LNCAP (cell line): Measurements from ENCODE around the gene CUBN.

ENCODE experiments used
- CTCF ChIP-seq: fragments of 450-650 bp; IDR thresholded peaks from 2 replicates; pipeline ENCODE4 v1.5.1; 2017; ENCODE audit warnings: mild to moderate bottlenecking

Gene CUBN

GRCh38 chr10:16984242-16984641 is 145.4 kb downstream of the CUBN start:
- TF ChIP-seq CTCF = no peak

DNA sequence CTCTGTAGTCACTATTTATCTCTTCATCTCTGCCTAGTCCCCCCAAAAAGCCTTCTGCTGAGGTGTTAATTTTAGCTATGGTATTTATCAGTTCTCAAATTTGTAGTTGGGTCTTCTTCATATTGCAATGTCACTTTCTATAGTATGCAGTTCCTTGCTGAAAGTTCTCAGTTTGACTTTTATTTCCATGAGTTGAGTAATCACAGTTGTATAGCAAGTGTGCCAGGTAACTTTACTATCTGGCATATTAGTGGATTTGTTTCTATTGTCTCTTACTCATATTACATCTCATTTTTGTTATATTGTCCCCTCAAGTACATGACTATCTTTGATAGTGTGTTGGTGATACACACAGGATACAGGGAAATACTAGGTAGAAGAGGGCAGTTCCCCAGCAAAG is 152.8 kb downstream of the CUBN start:
- no peak for TF ChIP-seq CTCF

DNA sequence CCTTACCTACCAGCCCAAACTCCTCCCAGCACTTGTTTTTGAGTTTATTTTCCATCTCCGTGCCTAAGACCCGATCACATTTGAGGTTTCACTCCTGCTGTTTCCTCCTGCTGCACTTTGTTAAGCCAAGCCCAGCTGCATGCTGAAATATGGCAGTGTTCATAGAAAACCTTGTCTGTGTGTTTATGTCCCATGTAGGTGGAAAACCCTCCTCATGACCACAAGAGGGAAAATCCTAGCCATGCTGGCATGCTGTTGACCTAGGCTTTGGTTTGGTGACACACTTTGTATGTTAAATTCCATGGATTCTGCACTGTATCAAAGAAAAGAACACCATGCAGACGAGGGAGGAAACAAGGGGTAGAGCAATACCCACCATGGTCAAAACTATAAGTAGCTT is 154.4 kb downstream of the CUBN start:
- TF ChIP-seq CTCF = no peak

DNA sequence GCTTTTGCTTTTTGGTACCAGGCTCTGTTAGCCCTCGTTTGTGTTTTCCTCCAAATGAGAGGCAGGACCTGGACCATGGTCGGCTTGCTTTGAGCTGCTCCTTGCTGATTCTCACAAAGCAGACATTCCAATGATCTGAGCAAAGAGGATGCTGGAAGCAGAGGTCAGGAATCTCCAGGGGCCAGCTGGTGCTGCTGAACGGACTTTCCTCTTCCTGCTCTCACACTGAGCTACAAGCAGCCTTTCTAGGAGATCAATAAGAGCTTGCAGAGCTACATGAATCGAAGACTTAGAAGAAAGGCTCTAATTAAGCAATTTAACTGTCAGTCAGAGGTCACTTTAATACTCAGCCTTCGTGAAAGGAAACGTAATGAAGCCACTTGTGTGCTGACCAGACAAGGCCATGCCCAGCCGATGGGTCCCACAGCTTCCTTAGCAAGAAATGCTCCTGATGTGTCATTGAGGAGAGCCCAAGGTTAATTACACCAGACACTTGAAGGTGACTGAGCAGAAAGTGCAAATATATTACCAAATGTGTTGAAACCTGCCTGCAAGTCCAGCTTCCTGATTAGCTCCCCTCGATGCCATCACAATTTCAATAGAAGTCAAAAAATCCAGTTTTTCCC is 161.1 kb downstream of the CUBN start:
- no peak for TF ChIP-seq CTCF

DNA sequence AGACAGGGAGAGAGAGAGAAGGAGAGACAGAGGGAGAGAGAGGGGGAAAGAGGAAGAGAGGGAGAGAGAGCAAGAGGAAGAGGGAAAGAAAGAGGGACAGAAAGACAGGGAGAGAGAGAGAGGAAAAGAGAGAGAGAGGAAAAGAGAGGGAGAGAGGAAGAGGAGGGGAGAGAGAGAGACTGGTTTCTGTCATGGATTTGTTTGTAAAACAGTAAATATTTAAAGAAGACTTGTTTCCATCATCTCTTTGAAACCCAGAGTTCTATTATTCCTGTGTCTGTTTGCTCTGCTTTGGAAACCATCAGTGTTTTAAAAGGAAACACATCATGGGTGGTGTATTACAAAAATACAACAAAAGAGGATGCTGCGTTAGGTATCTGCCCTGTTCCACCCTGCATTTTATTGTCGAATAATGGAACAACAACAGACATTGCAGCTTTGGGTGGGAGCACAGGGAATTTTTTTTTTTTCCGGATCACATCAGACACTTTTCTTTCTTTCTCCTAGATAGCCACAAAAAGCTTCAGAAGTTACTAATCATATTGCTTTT is 161.7 kb downstream of the CUBN start:
- no peak for TF ChIP-seq CTCF

- no peak for TF ChIP-seq CTCF
Observed at GRCh38 chr10:16966991-16967865, 162.4 kb downstream of the CUBN start.

- TF ChIP-seq CTCF = no peak
Observed at GRCh38 chr10:16965740-16966447, 163.7 kb downstream of the CUBN start.
